ENCODE results near the gene LPP. TPM values are rescaled to one million over a fixed set of nuclear protein-coding genes. Genes with fewer than 3 reads are reported as not detected.

Gene LPP
- total RNA-seq, 2 donors from 2014 or later, result 52.7 to 56.7 TPM

GRCh38 chr3:188739511-188739910 lies 585.6 kb downstream of the LPP start:
- no peak overlapping the region for H3K27ac Mint-ChIP-seq

GRCh38 chr3:188740010-188740409 lies 586.1 kb downstream of the LPP start:
- Mint-ChIP-seq H3K4me3 (no peak overlapping the region), H3K27me3 (no peaks in the 10 kb centered on the region), H3K36me3 (no peaks in the 10 kb centered on the region), H3K9me3 (peaks cover 4% of the 10 kb centered on the region), H3K27ac (no peak overlapping the region), H3K4me1 (ENCODE audit: low read depth in 2 of 2) (peaks cover 3 to 12% of the 10 kb centered on the region in 2 donors)
- ATAC-seq, result no peak
- no peak for DNase-seq (ENCODE audit: low spot score)

More at GRCh38 chr3:188739511-188739910, 585.6 kb downstream of the LPP start:
- Mint-ChIP-seq H3K4me3 (no peak overlapping the region), H3K9me3 (peaks cover 4% of the 10 kb centered on the region), H3K36me3 (no peaks in the 10 kb centered on the region), H3K4me1 (ENCODE audit: low read depth in 2 of 2) (peaks cover 0 to 7% of the 10 kb centered on the region in 2 donors), H3K27me3 (no peaks in the 10 kb centered on the region)
- ATAC-seq (no peak), DNase-seq (ENCODE audit: low spot score) (no peak)

- Mint-ChIP-seq H3K27ac (no peak overlapping the region), H3K4me3 (no peak overlapping the region), H3K36me3 (no peaks in the 10 kb centered on the region), H3K4me1 (ENCODE audit: low read depth in 2 of 2) (peaks cover 16% of the 10 kb centered on the region in 2 donors), H3K27me3 (no peaks in the 10 kb centered on the region), H3K9me3 (peaks cover 4% of the 10 kb centered on the region)
- DNase-seq (ENCODE audit: low spot score), result no peak
- ATAC-seq, result no peak
These were observed 589.0 kb downstream of the LPP start for GRCh38 chr3:188742755-188743550.

- Mint-ChIP-seq H3K36me3 (no peaks in the 10 kb centered on the region), H3K9me3 (peaks cover under 1% of the 10 kb centered on the region), H3K4me3 (no peak overlapping the region), H3K27ac (no peak overlapping the region), H3K4me1 (ENCODE audit: low read depth in 2 of 2) (peaks cover 16 to 20% of the 10 kb centered on the region in 2 donors), H3K27me3 (no peaks in the 10 kb centered on the region)
- DNase-seq (ENCODE audit: low spot score) (no peak), ATAC-seq (no peak)
These were observed 590.2 kb downstream of the LPP start for GRCh38 chr3:188744166-188744565.

GRCh38 chr3:188745031-188745430 lies 591.1 kb downstream of the LPP start:
- peak overlapping the region in 1 of 2 donors; percentile 54 for H3K27ac Mint-ChIP-seq

GRCh38 chr3:188746291-188746783 lies 592.4 kb downstream of the LPP start:
- H3K27ac Mint-ChIP-seq, result peak overlapping the region in 1 of 2 donors; percentile 73

More at GRCh38 chr3:188745031-188745430, 591.1 kb downstream of the LPP start:
- no peaks in the 10 kb centered on the region for H3K27me3 Mint-ChIP-seq
- DNase-seq (ENCODE audit: low spot score) (no peak), ATAC-seq (no peak)
- no peaks in the 10 kb centered on the region for H3K36me3 Mint-ChIP-seq
- peaks cover 14 to 23% of the 10 kb centered on the region in 2 donors for H3K4me1 Mint-ChIP-seq (ENCODE audit: low read depth in 2 of 2)
- H3K4me3 Mint-ChIP-seq, result no peak overlapping the region
- H3K9me3 Mint-ChIP-seq, result no peaks in the 10 kb centered on the region

GRCh38 chr3:188747489-188747888 lies 593.5 kb downstream of the LPP start:
- ATAC-seq, result no peak
- no peaks in the 10 kb centered on the region for H3K9me3 Mint-ChIP-seq
- H3K27me3 Mint-ChIP-seq, result no peaks in the 10 kb centered on the region
- no peaks in the 10 kb centered on the region for H3K36me3 Mint-ChIP-seq
- no peak overlapping the region for H3K4me3 Mint-ChIP-seq
- peak overlapping the region in 1 of 2 donors; percentile 73 for H3K27ac Mint-ChIP-seq
- no peak for DNase-seq (ENCODE audit: low spot score)
- peaks cover 19 to 28% of the 10 kb centered on the region in 2 donors for H3K4me1 Mint-ChIP-seq (ENCODE audit: low read depth in 2 of 2)

More at GRCh38 chr3:188746291-188746783, 592.4 kb downstream of the LPP start:
- no peak for ATAC-seq
- H3K4me3 Mint-ChIP-seq, result no peak overlapping the region
- H3K9me3 Mint-ChIP-seq, result no peaks in the 10 kb centered on the region
- H3K27me3 Mint-ChIP-seq, result no peaks in the 10 kb centered on the region
- DNase-seq (ENCODE audit: low spot score), result no peak
- peaks cover 19 to 28% of the 10 kb centered on the region in 2 donors for H3K4me1 Mint-ChIP-seq (ENCODE audit: low read depth in 2 of 2)
- no peaks in the 10 kb centered on the region for H3K36me3 Mint-ChIP-seq

- H3K36me3 Mint-ChIP-seq, result no peaks in the 10 kb centered on the region
- DNase-seq (ENCODE audit: low spot score), result peak; percentile 65
- no peak overlapping the region for H3K27ac Mint-ChIP-seq
These were observed 595.2 kb downstream of the LPP start for GRCh38 chr3:188749010-188749617.

GRCh38 chr3:188749830-188750229 lies 595.9 kb downstream of the LPP start:
- no peak for ATAC-seq
- Mint-ChIP-seq H3K4me1 (ENCODE audit: low read depth in 2 of 2) (peaks cover 25 to 42% of the 10 kb centered on the region in 2 donors), H3K27ac (no peak overlapping the region), H3K4me3 (no peak overlapping the region), H3K27me3 (no peaks in the 10 kb centered on the region), H3K36me3 (no peaks in the 10 kb centered on the region), H3K9me3 (no peaks in the 10 kb centered on the region)
- no peak for DNase-seq (ENCODE audit: low spot score)

More at GRCh38 chr3:188749010-188749617, 595.2 kb downstream of the LPP start:
- no peak for ATAC-seq
- Mint-ChIP-seq H3K27me3 (no peaks in the 10 kb centered on the region), H3K9me3 (no peaks in the 10 kb centered on the region), H3K4me1 (ENCODE audit: low read depth in 2 of 2) (peaks cover 32 to 43% of the 10 kb centered on the region in 2 donors), H3K4me3 (no peak overlapping the region)

- Mint-ChIP-seq H3K4me3 (no peak overlapping the region), H3K27ac (peak overlapping the region in 1 of 2 donors; percentile 79), H3K9me3 (no peaks in the 10 kb centered on the region), H3K36me3 (no peaks in the 10 kb centered on the region), H3K4me1 (ENCODE audit: low read depth in 2 of 2) (peaks cover 19 to 34% of the 10 kb centered on the region in 2 donors), H3K27me3 (no peaks in the 10 kb centered on the region)
- ATAC-seq (peak; percentile 52 to 58), DNase-seq (ENCODE audit: low spot score) (no peak)
These were observed 596.7 kb downstream of the LPP start for GRCh38 chr3:188750617-188751016.

- H3K4me1 Mint-ChIP-seq (ENCODE audit: low read depth in 2 of 2), result peaks cover 25 to 27% of the 10 kb centered on the region in 2 donors
- peak; percentile 15 to 43 for ATAC-seq
- no peak for DNase-seq (ENCODE audit: low spot score)
These were observed 598.9 kb downstream of the LPP start for GRCh38 chr3:188752850-188753249.

GRCh38 chr3:188754267-188754666 lies 600.3 kb downstream of the LPP start:
- H3K9me3 Mint-ChIP-seq, result no peaks in the 10 kb centered on the region
- H3K27me3 Mint-ChIP-seq, result no peaks in the 10 kb centered on the region
- H3K4me1 Mint-ChIP-seq (ENCODE audit: low read depth in 2 of 2), result peaks cover 21 to 25% of the 10 kb centered on the region in 2 donors
- H3K4me3 Mint-ChIP-seq, result no peak overlapping the region
- ATAC-seq (no peak), DNase-seq (ENCODE audit: low spot score) (no peak)
- no peaks in the 10 kb centered on the region for H3K36me3 Mint-ChIP-seq
- H3K27ac Mint-ChIP-seq, result no peak overlapping the region

More at GRCh38 chr3:188752850-188753249, 598.9 kb downstream of the LPP start:
- H3K27ac Mint-ChIP-seq, result peak overlapping the region; percentile 65 to 76
- no peaks in the 10 kb centered on the region for H3K27me3 Mint-ChIP-seq
- no peaks in the 10 kb centered on the region for H3K9me3 Mint-ChIP-seq
- H3K4me3 Mint-ChIP-seq, result no peak overlapping the region
- no peaks in the 10 kb centered on the region for H3K36me3 Mint-ChIP-seq

- H3K27me3 Mint-ChIP-seq, result no peaks in the 10 kb centered on the region
- H3K36me3 Mint-ChIP-seq, result no peaks in the 10 kb centered on the region
- DNase-seq (ENCODE audit: low spot score) (no peak), ATAC-seq (no peak)
- no peaks in the 10 kb centered on the region for H3K9me3 Mint-ChIP-seq
- peak overlapping the region in 1 of 2 donors; percentile 3 for H3K27ac Mint-ChIP-seq
- peaks cover 15 to 23% of the 10 kb centered on the region in 2 donors for H3K4me1 Mint-ChIP-seq (ENCODE audit: low read depth in 2 of 2)
- H3K4me3 Mint-ChIP-seq, result no peak overlapping the region
These were observed 602.3 kb downstream of the LPP start for GRCh38 chr3:188756241-188756640.
